HAP-1 (cell line): ENCODE data around the gene RDM1.

Experiments used
- DNase-seq, 2 experiments: peaks; one replicate each; pipeline ENCODE4 v3.0.0-alpha.2; 2016 to 2020; ENCODE audit warnings: low spot score in 2 of 2
- H3K27me3 ChIP-seq: fragments of 250-450 bp; sonication (Bioruptor Pico); 2 replicates; pipeline ENCODE4 v1.5.1; 2020; ENCODE audit warnings: low read depth, mild to moderate bottlenecking, moderate library complexity
- H3K36me3 ChIP-seq: fragments of 250-450 bp; sonication (Bioruptor Pico); replicated peaks from 2 replicates; pipeline ENCODE4 v1.5.1; 2020; ENCODE audit warnings: mild to moderate bottlenecking
- H3K4me1 ChIP-seq: fragments of 250-450 bp; sonication (Bioruptor Pico); 2 replicates; pipeline ENCODE4 v1.5.1; 2020; ENCODE audit warnings: mild to moderate bottlenecking
- H3K4me3 ChIP-seq: fragments of 250-450 bp; sonication (Bioruptor Pico); 2 replicates; pipeline ENCODE4 v1.5.1; 2020; ENCODE audit warnings: mild to moderate bottlenecking, moderate library complexity
- H3K9me3 ChIP-seq: fragments of 250-450 bp; sonication (Bioruptor Pico); 2 replicates; pipeline ENCODE4 v1.5.1; 2020; ENCODE audit warnings: mild to moderate bottlenecking, moderate library complexity
- in situ Hi-C: fragments of 300-500 bp; cut with MboI; formaldehyde crosslinking; loops from 3 replicates; pipeline ENCODE4 v1.14.3; 2020; ENCODE audit warnings: low sequenced_read_pairs, inconsistent platforms, mixed read lengths

Gene RDM1

GRCh38 chr17:35918665-35919064 is 11.9 kb downstream of the RDM1 start:
- no peak overlapping the region for H3K4me3 ChIP-seq
- H3K9me3 ChIP-seq = no peaks in the 10 kb centered on the region
- no peaks in the 10 kb centered on the region for H3K4me1 ChIP-seq
- DNase-seq = no peak
- in situ Hi-C loops = no loop called here
- H3K36me3 ChIP-seq = peaks cover 8% of the 10 kb centered on the region
- no peaks in the 10 kb centered on the region for H3K27me3 ChIP-seq

GRCh38 chr17:35917519-35918213 is 12.9 kb downstream of the RDM1 start:
- peaks cover 6% of the 10 kb centered on the region for H3K36me3 ChIP-seq
- no peak overlapping the region for H3K4me3 ChIP-seq
- no peak for DNase-seq
- in situ Hi-C loops = no loop called here
- H3K9me3 ChIP-seq = no peaks in the 10 kb centered on the region
- H3K27me3 ChIP-seq = no peaks in the 10 kb centered on the region
- H3K4me1 ChIP-seq = no peaks in the 10 kb centered on the region

DNA sequence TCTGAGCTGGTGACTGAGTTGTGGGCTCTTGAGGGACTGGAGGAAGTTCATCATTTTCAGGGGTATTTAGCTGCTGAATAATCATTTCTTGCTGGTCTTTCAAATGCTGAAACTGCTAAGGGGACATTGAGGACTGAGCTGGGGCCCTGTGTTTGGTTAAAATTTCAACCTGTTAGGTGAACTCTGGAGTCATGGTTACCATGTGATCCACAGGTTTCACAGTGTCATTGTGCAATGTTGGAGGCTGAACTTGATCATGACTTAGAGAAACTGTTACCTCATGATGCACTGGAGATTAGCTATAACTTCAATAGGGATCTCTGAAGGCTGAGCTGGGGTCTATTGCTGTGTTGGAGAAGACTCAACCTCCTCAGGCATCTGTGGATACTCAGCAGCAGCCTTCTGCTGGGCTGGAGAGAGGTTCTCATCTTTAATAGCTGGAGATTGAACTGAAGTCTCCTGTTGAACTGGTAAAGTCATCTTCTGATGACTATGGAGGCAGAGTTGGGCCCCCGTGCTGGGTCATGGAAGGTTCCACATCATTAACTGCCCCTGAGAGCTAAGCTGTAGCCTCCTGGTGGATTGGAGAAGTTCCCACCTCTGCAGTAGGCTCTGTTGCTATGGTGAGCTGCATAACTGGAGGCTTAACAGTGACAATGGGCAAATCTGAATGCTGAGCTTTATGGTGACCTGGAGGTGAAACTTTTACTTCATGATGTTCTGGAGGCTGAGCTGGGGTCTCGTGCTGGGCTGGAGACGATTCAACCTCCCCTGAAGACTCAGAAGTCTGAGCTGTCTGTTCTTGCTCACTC is 15.2 kb downstream of the RDM1 start:
- DNase-seq = no peak
- in situ Hi-C loops = no loop called here
- H3K9me3 ChIP-seq = no peaks in the 10 kb centered on the region

DNA sequence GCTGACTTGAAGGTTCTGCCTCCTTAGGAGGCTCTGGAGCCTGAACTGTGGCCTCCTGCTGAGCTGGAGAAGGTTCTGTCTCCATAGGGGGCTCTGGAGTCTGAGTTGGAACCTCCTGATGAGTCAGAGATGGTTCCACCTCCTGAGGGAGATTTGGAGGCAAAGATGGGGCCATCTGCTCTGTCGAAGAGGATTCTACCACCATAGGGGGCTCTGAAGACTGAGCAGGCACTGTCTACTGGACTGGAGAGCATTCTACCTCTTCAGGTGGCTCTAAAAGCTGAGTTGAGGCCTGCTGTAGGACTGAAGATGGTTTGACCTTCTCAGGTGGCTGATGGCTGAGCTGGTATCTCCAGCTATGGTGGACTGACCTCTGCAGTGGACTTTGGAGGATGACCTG is 16.2 kb downstream of the RDM1 start:
- H3K9me3 ChIP-seq = no peaks in the 10 kb centered on the region
- H3K4me1 ChIP-seq = no peaks in the 10 kb centered on the region
- in situ Hi-C loops = no loop called here
- H3K27me3 ChIP-seq = no peaks in the 10 kb centered on the region
- no peaks in the 10 kb centered on the region; the same call in 1 of the 2 replicates for H3K36me3 ChIP-seq
- no peak for DNase-seq
- no peak overlapping the region for H3K4me3 ChIP-seq

More for the DNA sequence above, 15.2 kb downstream of the RDM1 start:
- Histone ChIP-seq H3K27me3 (no peaks in the 10 kb centered on the region), H3K4me1 (no peaks in the 10 kb centered on the region), H3K36me3 (no peaks in the 10 kb centered on the region; the same call in 1 of the 2 replicates), H3K4me3 (no peak overlapping the region)

DNA sequence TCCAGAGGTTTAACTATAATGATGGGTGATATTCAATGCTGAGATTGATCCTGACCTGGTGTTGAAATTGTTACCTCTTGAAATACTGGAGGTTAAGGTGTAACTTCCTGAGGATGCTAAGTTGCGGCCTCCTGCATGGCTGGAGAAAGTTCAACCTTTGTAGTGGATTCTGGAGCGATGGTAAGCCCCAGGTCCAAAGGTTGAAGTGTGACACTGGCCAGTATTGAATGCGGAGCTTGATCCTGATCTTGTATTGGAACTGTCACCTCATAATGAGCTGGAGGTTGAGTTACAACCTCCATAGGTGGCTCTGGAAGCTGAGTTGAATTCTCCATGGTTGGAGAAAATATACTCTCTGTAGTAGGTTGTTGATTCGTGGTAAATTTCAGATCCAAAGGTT is 17.0 kb downstream of the RDM1 start:
- Histone ChIP-seq H3K4me1 (no peaks in the 10 kb centered on the region), H3K27me3 (no peaks in the 10 kb centered on the region), H3K36me3 (no peaks in the 10 kb centered on the region), H3K9me3 (no peaks in the 10 kb centered on the region), H3K4me3 (no peak overlapping the region)
- no peak for DNase-seq
- in situ Hi-C loops = no loop called here

DNA sequence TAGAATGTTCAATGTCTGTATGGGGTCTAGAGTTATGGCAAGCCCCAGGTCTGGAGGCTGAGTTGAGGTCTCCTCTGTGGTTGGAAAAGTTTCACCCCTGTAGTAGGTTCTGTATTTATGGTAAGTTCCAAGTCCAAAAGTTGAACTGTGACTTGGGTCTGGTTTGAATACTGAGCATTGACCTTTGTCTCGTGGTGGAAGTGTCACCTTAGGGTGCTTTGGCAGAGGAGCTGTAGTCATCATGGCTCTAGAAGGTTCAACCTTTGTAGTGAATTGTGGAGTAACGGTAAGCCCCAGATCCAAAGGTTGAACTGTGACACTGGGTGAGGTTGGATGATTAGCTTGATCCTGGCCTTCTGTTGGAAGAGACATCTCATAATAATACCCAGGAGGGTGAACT is 17.6 kb downstream of the RDM1 start:
- Histone ChIP-seq H3K9me3 (no peaks in the 10 kb centered on the region), H3K4me1 (no peaks in the 10 kb centered on the region), H3K4me3 (no peak overlapping the region), H3K27me3 (no peaks in the 10 kb centered on the region), H3K36me3 (no peaks in the 10 kb centered on the region)
- DNase-seq = no peak
- in situ Hi-C loops = no loop called here

DNA sequence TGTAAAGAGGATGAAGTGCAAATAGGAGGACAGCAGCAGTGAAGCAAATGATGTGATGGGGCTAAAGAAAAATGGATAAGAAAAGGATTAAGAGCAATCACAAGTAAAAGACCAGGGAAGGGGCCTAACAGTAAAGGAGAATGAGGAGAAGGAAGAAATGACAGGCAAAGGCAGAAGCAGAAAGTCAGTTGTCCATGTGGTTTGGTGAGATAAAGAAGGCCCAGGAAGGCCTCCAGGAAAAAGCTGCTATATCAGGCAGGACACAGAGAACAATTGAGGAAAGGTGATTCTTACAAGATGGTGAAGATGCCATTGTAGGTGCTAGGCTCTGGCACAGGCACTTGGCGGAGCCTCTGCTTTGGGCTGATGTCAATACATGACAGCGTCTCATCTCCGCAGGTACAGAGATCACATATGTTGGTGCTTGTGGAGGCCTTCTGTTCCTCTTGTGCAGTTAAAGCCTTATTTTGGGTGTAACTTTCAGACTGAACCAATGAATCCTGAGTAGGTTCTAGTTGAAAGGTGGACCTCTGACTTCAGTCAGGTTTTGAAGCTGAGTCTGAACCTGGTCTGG is 18.1 kb downstream of the RDM1 start:
- Histone ChIP-seq H3K36me3 (no peaks in the 10 kb centered on the region), H3K27me3 (no peaks in the 10 kb centered on the region), H3K4me1 (no peaks in the 10 kb centered on the region), H3K9me3 (no peaks in the 10 kb centered on the region), H3K4me3 (no peak overlapping the region)
- in situ Hi-C loops = no loop called here
- DNase-seq = no peak

- no peak for DNase-seq
- Histone ChIP-seq H3K4me3 (no peak overlapping the region), H3K4me1 (peaks cover 3% of the 10 kb centered on the region; the same call in 1 of the 2 replicates), H3K27me3 (no peaks in the 10 kb centered on the region), H3K36me3 (no peaks in the 10 kb centered on the region), H3K9me3 (no peaks in the 10 kb centered on the region)
- in situ Hi-C loops = no loop called here
These were observed 21.2 kb downstream of the RDM1 start for GRCh38 chr17:35909408-35909807.

- Histone ChIP-seq H3K9me3 (no peaks in the 10 kb centered on the region), H3K4me3 (no peak overlapping the region), H3K27me3 (no peaks in the 10 kb centered on the region), H3K4me1 (peaks cover 18% of the 10 kb centered on the region), H3K36me3 (no peaks in the 10 kb centered on the region)
- DNase-seq = no peak
- in situ Hi-C loops = no loop called here
These were observed 22.9 kb downstream of the RDM1 start for GRCh38 chr17:35907691-35908090.

DNA sequence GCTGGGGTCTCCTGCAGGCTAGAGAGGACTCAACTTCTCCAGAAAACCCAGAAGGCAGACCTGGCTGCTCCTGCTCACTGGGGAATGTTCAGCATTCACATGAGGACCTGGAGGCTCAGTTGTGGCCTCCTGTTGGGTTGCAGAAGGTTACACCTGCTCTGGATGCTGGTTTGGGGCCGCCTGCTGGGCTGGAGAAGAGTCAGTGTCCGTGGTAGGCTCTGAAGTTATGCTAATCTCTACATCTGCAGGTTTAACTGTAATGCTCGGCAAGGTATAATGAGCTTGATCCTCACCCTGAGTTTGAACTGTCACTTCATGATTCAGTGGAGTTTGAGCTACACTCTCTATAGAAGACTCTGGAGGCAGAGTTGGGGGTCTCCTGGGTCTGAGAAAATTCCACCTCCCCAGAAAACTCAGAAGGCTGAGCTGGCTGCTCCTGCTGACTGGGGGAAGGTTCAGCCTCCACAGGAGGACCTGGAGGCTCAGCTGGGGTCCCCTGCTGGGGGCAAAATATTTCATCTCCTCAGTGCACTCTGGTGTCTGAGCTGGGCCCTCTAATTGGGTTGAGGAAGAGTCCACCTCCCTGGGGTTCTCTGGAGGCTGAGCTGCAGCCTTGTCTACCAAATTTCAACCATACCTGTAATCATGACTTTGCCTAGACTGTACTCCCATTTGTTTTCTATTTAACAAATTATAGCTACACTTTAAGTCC is 23.5 kb downstream of the RDM1 start:
- Histone ChIP-seq H3K27me3 (no peaks in the 10 kb centered on the region), H3K36me3 (no peaks in the 10 kb centered on the region), H3K9me3 (no peaks in the 10 kb centered on the region), H3K4me3 (no peak overlapping the region), H3K4me1 (peaks cover 18% of the 10 kb centered on the region)
- in situ Hi-C loops = no loop called here
- DNase-seq = no peak

DNA sequence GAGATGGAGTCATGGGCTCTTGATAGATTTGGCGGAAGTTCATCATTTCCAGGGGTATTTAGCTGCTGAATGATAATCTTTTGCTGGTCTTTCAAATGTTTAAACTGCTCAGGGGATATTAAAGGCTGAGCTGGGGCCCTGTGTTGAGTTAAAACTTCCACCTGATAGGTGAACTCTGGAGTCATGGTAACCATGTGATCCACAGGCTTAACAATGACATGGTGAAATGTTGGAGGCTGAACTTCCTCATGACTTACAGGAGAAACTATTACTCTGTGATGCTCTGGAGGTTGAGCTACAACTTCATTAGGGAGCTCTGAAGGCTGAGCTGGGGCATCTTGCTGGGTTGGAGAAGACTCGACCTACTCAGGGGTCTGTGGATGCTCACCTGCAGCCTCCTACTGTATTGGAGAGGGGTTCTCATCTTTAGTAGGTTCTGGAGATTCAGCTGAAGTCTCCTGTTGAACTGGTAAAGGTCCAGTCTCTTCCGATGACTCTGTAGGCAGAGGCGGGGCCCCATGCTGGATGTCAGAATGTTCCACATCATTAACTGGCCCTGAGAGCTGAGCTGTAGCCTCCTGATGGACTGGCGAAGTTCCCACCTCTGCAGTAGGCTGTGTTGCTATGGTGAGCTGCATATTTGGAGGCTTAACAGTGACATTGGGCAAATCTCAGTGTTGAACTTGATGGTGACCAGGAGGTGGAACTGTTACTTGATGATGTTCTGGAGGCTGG is 24.2 kb downstream of the RDM1 start:
- no peaks in the 10 kb centered on the region for H3K36me3 ChIP-seq
- in situ Hi-C loops = no loop called here
- no peak for DNase-seq
- no peaks in the 10 kb centered on the region for H3K27me3 ChIP-seq
- H3K4me1 ChIP-seq = peaks cover 18% of the 10 kb centered on the region
- no peaks in the 10 kb centered on the region for H3K9me3 ChIP-seq
- no peak overlapping the region for H3K4me3 ChIP-seq

DNA sequence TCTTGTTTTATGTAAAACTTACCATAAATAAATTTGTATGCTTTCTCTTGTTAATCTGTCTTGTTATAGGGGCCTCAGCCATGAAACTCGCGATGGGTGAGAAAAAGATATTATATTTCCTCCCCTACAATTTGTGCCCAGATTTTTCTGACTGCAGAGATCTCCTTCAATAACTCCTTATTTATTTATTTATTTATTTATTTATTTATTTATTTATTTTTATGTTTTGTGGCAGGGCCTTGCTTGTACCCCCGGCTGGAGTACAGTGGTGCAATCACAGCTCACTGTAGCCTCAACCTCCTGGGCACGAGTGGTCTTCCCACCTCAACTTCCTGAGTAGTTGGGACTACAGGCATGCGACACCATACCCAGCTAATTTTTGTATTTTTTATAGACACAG is 27.1 kb downstream of the RDM1 start:
- in situ Hi-C loops = no loop called here
- Histone ChIP-seq H3K4me3 (no peak overlapping the region), H3K4me1 (peaks cover 18% of the 10 kb centered on the region), H3K36me3 (no peaks in the 10 kb centered on the region), H3K27me3 (no peaks in the 10 kb centered on the region), H3K9me3 (no peaks in the 10 kb centered on the region)
- DNase-seq = no peak

- Histone ChIP-seq H3K4me3 (no peak overlapping the region), H3K36me3 (no peaks in the 10 kb centered on the region), H3K4me1 (peaks cover 18% of the 10 kb centered on the region), H3K9me3 (no peaks in the 10 kb centered on the region), H3K27me3 (no peaks in the 10 kb centered on the region)
- in situ Hi-C loops = no loop called here
- no peak for DNase-seq
These were observed 28.9 kb downstream of the RDM1 start for GRCh38 chr17:35901631-35902175.
